GM23338 (cell line): ENCODE results near the gene TRIM58. TPM values are rescaled to one million over a fixed set of nuclear protein-coding genes. Genes with fewer than 3 reads are reported as not detected.

ENCODE experiments used
- ATAC-seq: fragments of 200-7000 bp; cut with Tn5 transposase; 3 replicates; pipeline ENCODE4 v1.9.1; 2020
- DNase-seq: peaks from one replicate; pipeline ENCODE4 v3.0.0-alpha.2; 2015; ENCODE audit warnings: low spot score
- H2AFZ ChIP-seq: fragments of 200-600 bp; sonication (generic); 2 replicates; pipeline ENCODE4 v1.8.0; 2016; ENCODE audit warnings: antibody characterized with exemption, mild to moderate bottlenecking, moderate library complexity
- H3F3A ChIP-seq: fragments of 200-600 bp; sonication (generic); replicated peaks from 2 replicates; pipeline ENCODE4 v1.8.0; 2017; ENCODE audit warnings: antibody characterized with exemption, mixed run types, low read depth
- H3K27ac ChIP-seq: fragments of 200-600 bp; sonication (generic); 2 replicates; pipeline ENCODE4 v1.6.1; 2016; ENCODE audit warnings: low read depth
- H3K27me3 ChIP-seq: fragments of 200-600 bp; sonication (generic); 2 replicates; pipeline ENCODE4 v1.8.0; 2016; ENCODE audit warnings: mild to moderate bottlenecking, mixed run types, moderate library complexity; ENCODE audit not compliant: insufficient read depth
- H3K36me3 ChIP-seq: fragments of 200-600 bp; sonication (generic); 2 replicates; pipeline ENCODE4 v1.8.0; 2016; ENCODE audit warnings: mild to moderate bottlenecking; ENCODE audit not compliant: insufficient read depth
- H3K4me1 ChIP-seq: fragments of 200-600 bp; sonication (generic); 2 replicates; pipeline ENCODE4 v1.8.0; 2016; ENCODE audit warnings: mild to moderate bottlenecking, moderate library complexity; ENCODE audit not compliant: insufficient read depth
- H3K4me2 ChIP-seq: fragments of 200-600 bp; sonication (generic); 2 replicates; pipeline ENCODE4 v1.7.1; 2017; ENCODE audit warnings: mixed run types
- H3K4me3 ChIP-seq: fragments of 200-600 bp; sonication (generic); 2 replicates; pipeline ENCODE4 v1.6.1; 2016; ENCODE audit warnings: mixed run types
- H3K79me2 ChIP-seq: fragments of 200-600 bp; sonication (generic); replicated peaks from 2 replicates; pipeline ENCODE4 v1.8.0; 2017; ENCODE audit warnings: mild to moderate bottlenecking; ENCODE audit not compliant: insufficient read depth
- H3K9me2 ChIP-seq: fragments of 200-600 bp; sonication (generic); 2 replicates; pipeline ENCODE4 v1.8.0; 2017; ENCODE audit not compliant: insufficient read depth
- H4K20me1 ChIP-seq: fragments of 200-600 bp; sonication (generic); replicated peaks from 2 replicates; pipeline ENCODE4 v1.8.0; 2017; ENCODE audit warnings: mild to moderate bottlenecking; ENCODE audit not compliant: insufficient read depth
- H3K27ac Mint-ChIP-seq: 2 replicates; pipeline ENCODE4 v1.8.0; 2020; ENCODE audit warnings: inconsistent platforms, mild to moderate bottlenecking, moderate library complexity, mixed read lengths
- H3K27me3 Mint-ChIP-seq: 3 replicates; pipeline ENCODE4 v1.8.0; 2022; ENCODE audit warnings: low read depth, mild to moderate bottlenecking, moderate library complexity, mixed read lengths, inconsistent platforms; ENCODE audit not compliant: insufficient read depth, poor library complexity
- H3K36me3 Mint-ChIP-seq: 3 replicates; pipeline ENCODE4 v1.8.0; 2021; ENCODE audit warnings: low read depth, mild to moderate bottlenecking, inconsistent platforms, moderate library complexity, mixed read lengths
- H3K4me1 Mint-ChIP-seq: 3 replicates; pipeline ENCODE4 v1.8.0; 2020; ENCODE audit warnings: mild to moderate bottlenecking, inconsistent platforms, mixed read lengths
- H3K4me3 Mint-ChIP-seq: 3 replicates; pipeline ENCODE4 v1.8.0; 2021; ENCODE audit warnings: moderate library complexity, mild to moderate bottlenecking, inconsistent platforms, mixed read lengths
- H3K9me3 Mint-ChIP-seq: 3 replicates; pipeline ENCODE4 v1.8.0; 2020; ENCODE audit warnings: moderate library complexity, mild to moderate bottlenecking, inconsistent platforms, mixed read lengths
- EZH2 ChIP-seq: fragments of 200-600 bp; sonication (generic); IDR thresholded peaks from one replicate; pipeline ENCODE4 v1.8.0; 2017; ENCODE audit warnings: antibody characterized with exemption, mild to moderate bottlenecking, low read depth; ENCODE audit not compliant: unreplicated experiment
- EZH2phosphoT487 ChIP-seq: fragments of 200-600 bp; sonication (generic); IDR thresholded peaks from one replicate; pipeline ENCODE4 v1.8.1; 2018; ENCODE audit warnings: antibody characterized with exemption; ENCODE audit not compliant: unreplicated experiment
- JUNB ChIP-seq: IDR thresholded peaks from one replicate; pipeline ENCODE4 v1.6.1; 2016; ENCODE audit warnings: antibody characterized with exemption; ENCODE audit not compliant: unreplicated experiment
- POLR2AphosphoS5 ChIP-seq: IDR thresholded peaks from 2 replicates; pipeline ENCODE4 v1.6.1; 2016; ENCODE audit warnings: antibody characterized with exemption, low read depth
- STAT1 ChIP-seq: IDR thresholded peaks from one replicate; pipeline ENCODE4 v1.6.1; 2016; ENCODE audit warnings: antibody characterized with exemption; ENCODE audit not compliant: unreplicated experiment
- ZNF114 ChIP-seq: fragments of 250-450 bp; sonication (Bioruptor Pico); IDR thresholded peaks from 2 replicates; pipeline ENCODE4 v1.5.0; 2020; ENCODE audit warnings: mild to moderate bottlenecking, moderate library complexity
- ZNF331 ChIP-seq: fragments of 250-450 bp; sonication (Bioruptor Pico); IDR thresholded peaks from 2 replicates; pipeline ENCODE4 v1.5.0; 2020; ENCODE audit warnings: low read depth, mild to moderate bottlenecking, moderate library complexity
- polyA plus RNA-seq: library from polyadenylated mRNA; unstranded; fragments of >200 nt; fragmentation: Nextera tagmentation; extraction: Ambion mirVana; gene quantifications from 2 replicates; pipeline ENCODE4 v1.2.1, GENCODE V29; 2016
- total RNA-seq: library from RNA; depleted of rRNA; stranded (reverse); fragments of >200 nt; shearing (Covaris generic); gene quantifications from 2 replicates; pipeline ENCODE4 v1.2.3, GENCODE V29; 2014
- TF ChIP-seq, protein P1 (sequence below), 2 experiments: fragments of 200-600 bp in 1 of 2; sonication (generic) in 1 of 2; conservative IDR thresholded peaks; 2 replicates each; pipeline versions ENCODE4 v1.5.1 to v1.6.1; 2016 to 2017; ENCODE audit warnings: antibody characterized with exemption in 2 of 2, low read depth in 2 of 2, mild to moderate bottlenecking in 2 of 2, moderate library complexity in 1 of 2
- TF ChIP-seq, protein P2 (sequence below): IDR thresholded peaks from one replicate; pipeline ENCODE4 v1.6.1; 2018; ENCODE audit warnings: antibody characterized with exemption; ENCODE audit not compliant: unreplicated experiment

TRIM58 gene
- total and polyA plus RNA-seq, 2 experiments from 2014 or later: 2.4 to 3.4 TPM

DNA sequence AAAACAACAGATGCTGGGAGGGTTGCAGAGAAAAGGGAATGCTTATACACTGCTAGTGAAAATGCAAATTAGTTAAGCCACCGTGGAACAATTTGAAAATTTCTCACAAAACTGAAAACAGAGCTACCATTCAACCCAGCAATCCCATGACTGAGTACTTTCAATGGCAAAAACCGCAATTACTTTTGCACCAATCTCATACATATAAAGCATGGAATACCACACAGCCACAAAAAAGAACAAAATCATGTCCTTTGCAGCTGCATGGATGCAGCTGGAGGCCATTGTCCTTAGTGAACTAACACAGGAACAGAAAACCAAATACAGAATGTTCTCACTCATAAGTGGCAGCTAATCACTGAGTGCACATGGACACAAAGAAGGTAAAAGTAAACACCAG, 56.8 kb downstream of the TRIM58 start:
- ATAC-seq: no peak
- peaks cover 4% of the 10 kb centered on the region; the same call in 2 of the 3 replicates for H3K36me3 Mint-ChIP-seq
- peaks cover 76% of the 10 kb centered on the region for H3K9me3 Mint-ChIP-seq

DNA sequence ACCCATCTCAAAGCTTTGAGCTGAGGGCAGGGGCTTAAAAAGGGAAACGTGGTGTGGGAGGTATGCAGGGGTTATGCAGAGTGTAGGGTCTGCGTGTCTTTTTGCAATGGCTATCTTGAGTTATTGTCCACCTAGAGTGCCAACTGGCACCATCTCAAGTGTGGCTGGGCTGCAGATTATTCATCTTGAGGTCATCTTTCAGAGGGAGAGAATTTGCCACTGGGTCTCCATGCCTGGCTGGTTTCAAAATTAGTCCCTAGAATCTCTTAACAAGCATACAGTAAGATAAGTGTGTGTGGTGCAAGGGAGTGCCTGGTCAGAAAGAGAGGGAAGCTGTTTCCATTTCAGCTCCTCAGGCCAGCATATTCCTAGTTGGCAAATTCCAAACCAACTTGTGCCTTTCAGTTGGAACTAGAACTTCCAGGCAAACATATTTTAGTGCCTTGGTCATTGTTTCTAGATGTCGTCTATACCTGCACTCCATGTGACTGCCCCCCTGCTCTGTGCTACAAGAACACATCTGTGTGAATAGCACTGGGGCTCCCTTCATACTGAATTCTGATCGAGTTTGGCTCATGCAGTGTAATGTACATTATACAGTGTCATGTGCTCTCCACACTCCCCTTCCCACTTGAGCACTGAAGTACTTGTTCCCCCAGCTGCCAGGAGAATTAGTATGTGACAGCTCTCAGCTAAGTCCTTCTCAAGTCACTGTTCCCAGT, 58.1 kb downstream of the TRIM58 start:
- Histone ChIP-seq H3K36me3 (no peaks in the 10 kb centered on the region), H3K27ac (no peak overlapping the region), H3K4me1 (no peaks in the 10 kb centered on the region), H4K20me1 (no peaks in the 10 kb centered on the region), H3K27me3 (no peaks in the 10 kb centered on the region), H3F3A (no peaks in the 10 kb centered on the region), H3K79me2 (no peaks in the 10 kb centered on the region), H3K4me2 (no peak overlapping the region), H3K4me3 (no peak overlapping the region), H2AFZ (peak overlapping the region; percentile 15; the same call in 1 of the 2 replicates), H3K9me2 (no peaks in the 10 kb centered on the region)
- DNase-seq (no peak), ATAC-seq (no peak)
- Mint-ChIP-seq H3K27ac (no peak overlapping the region), H3K27me3 (no peaks in the 10 kb centered on the region), H3K4me1 (no peaks in the 10 kb centered on the region), H3K4me3 (no peak overlapping the region), H3K36me3 (no peaks in the 10 kb centered on the region; the same call in 2 of the 3 replicates), H3K9me3 (peaks cover 76% of the 10 kb centered on the region)
- no peak for TF ChIP-seq ZNF114
- no peak for TF ChIP-seq POLR2AphosphoS5
- no peak for TF ChIP-seq EZH2
- no peak for TF ChIP-seq JUNB

More for the DNA sequence above, 56.8 kb downstream of the TRIM58 start:
- Histone ChIP-seq H3K4me3 (no peak overlapping the region), H3K4me1 (no peaks in the 10 kb centered on the region), H2AFZ (no peak overlapping the region), H3K27ac (no peak overlapping the region), H3K79me2 (no peaks in the 10 kb centered on the region), H3K36me3 (no peaks in the 10 kb centered on the region), H3K4me2 (no peak overlapping the region), H3F3A (no peaks in the 10 kb centered on the region), H4K20me1 (no peaks in the 10 kb centered on the region), H3K27me3 (no peaks in the 10 kb centered on the region), H3K9me2 (no peaks in the 10 kb centered on the region)
- Mint-ChIP-seq H3K27ac (no peak overlapping the region), H3K4me3 (no peak overlapping the region), H3K27me3 (no peaks in the 10 kb centered on the region), H3K4me1 (peaks cover 2% of the 10 kb centered on the region; the same call in 1 of the 3 replicates)
- no peak for DNase-seq
- TF ChIP-seq STAT1 (no peak), EZH2phosphoT487 (no peak), ZNF331 (no peak), POLR2AphosphoS5 (no peak), EZH2 (no peak)
- TF ChIP-seq, protein P1, sequence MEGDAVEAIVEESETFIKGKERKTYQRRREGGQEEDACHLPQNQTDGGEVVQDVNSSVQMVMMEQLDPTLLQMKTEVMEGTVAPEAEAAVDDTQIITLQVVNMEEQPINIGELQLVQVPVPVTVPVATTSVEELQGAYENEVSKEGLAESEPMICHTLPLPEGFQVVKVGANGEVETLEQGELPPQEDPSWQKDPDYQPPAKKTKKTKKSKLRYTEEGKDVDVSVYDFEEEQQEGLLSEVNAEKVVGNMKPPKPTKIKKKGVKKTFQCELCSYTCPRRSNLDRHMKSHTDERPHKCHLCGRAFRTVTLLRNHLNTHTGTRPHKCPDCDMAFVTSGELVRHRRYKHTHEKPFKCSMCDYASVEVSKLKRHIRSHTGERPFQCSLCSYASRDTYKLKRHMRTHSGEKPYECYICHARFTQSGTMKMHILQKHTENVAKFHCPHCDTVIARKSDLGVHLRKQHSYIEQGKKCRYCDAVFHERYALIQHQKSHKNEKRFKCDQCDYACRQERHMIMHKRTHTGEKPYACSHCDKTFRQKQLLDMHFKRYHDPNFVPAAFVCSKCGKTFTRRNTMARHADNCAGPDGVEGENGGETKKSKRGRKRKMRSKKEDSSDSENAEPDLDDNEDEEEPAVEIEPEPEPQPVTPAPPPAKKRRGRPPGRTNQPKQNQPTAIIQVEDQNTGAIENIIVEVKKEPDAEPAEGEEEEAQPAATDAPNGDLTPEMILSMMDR (conservative IDR thresholded peaks at IDR 0.05; ENCODE audit: low read depth in 2 of 2): no peak
- TF ChIP-seq, protein P2, sequence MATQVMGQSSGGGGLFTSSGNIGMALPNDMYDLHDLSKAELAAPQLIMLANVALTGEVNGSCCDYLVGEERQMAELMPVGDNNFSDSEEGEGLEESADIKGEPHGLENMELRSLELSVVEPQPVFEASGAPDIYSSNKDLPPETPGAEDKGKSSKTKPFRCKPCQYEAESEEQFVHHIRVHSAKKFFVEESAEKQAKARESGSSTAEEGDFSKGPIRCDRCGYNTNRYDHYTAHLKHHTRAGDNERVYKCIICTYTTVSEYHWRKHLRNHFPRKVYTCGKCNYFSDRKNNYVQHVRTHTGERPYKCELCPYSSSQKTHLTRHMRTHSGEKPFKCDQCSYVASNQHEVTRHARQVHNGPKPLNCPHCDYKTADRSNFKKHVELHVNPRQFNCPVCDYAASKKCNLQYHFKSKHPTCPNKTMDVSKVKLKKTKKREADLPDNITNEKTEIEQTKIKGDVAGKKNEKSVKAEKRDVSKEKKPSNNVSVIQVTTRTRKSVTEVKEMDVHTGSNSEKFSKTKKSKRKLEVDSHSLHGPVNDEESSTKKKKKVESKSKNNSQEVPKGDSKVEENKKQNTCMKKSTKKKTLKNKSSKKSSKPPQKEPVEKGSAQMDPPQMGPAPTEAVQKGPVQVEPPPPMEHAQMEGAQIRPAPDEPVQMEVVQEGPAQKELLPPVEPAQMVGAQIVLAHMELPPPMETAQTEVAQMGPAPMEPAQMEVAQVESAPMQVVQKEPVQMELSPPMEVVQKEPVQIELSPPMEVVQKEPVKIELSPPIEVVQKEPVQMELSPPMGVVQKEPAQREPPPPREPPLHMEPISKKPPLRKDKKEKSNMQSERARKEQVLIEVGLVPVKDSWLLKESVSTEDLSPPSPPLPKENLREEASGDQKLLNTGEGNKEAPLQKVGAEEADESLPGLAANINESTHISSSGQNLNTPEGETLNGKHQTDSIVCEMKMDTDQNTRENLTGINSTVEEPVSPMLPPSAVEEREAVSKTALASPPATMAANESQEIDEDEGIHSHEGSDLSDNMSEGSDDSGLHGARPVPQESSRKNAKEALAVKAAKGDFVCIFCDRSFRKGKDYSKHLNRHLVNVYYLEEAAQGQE: no peak
